ENCODE results near the gene P3H2.

The P3H2 gene

GRCh38 chr3:190058521-190059241 lies 62.0 kb downstream of the P3H2 start:
- in situ Hi-C loops (cut with MboI; ENCODE audit: low sequenced_read_pairs), result no loop called here

- in situ Hi-C loops (cut with MboI; ENCODE audit: low sequenced_read_pairs), result no loop called here
Observed at GRCh38 chr3:190056742-190057141, 64.0 kb downstream of the P3H2 start.

- in situ Hi-C loops (cut with MboI; ENCODE audit: low sequenced_read_pairs), result no loop called here
Observed at GRCh38 chr3:190055773-190056172, 64.9 kb downstream of the P3H2 start.

GRCh38 chr3:190053919-190054672 lies 66.6 kb downstream of the P3H2 start:
- in situ Hi-C loops (cut with MboI; ENCODE audit: low sequenced_read_pairs), result no loop called here

DNA sequence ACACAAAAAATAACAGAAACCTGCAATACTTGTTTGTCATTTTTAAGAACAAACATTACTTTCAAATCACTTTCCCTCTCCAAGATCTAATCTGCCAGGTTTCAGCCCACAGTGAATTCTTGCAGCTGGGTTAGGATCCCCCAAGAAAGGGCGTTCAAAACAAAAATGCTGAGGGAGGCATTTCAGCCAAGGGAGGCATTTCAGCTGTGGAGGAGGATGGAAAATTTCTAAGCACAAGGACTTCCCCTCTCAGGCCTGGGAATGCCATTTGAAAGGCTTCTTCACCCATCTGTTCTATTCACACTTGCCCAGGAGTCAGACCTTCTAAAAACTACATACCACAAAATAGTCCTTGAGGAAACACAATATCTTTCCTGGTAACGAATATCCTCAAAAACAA lies 69.1 kb downstream of the P3H2 start:
- in situ Hi-C loops (cut with MboI; ENCODE audit: low sequenced_read_pairs), result no loop called here

DNA sequence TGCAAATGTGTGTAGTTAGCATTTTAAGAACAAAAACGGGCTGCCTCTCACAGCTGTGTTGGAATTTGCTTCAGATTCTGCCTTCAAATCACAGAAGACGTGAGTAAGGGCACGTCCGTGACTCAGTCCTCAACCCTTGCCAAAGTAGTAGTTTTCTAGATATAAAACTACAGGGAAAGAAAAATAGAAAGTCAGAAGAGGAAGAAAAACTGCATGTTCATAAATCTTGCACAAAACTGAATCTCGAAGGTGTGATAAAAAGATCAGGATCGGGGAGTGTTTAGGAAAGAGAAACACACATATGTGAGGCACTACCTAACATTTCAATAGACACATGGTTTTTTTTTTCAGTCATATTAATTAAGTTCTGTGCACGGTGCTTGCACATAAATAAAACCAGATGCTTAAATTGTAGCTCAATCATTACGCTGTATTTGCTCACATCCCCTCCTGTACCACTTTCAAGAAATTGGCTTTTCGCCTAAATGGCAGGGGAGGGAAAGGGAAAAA lies 71.7 kb downstream of the P3H2 start:
- in situ Hi-C loops (cut with MboI; ENCODE audit: low sequenced_read_pairs), result no loop called here

DNA sequence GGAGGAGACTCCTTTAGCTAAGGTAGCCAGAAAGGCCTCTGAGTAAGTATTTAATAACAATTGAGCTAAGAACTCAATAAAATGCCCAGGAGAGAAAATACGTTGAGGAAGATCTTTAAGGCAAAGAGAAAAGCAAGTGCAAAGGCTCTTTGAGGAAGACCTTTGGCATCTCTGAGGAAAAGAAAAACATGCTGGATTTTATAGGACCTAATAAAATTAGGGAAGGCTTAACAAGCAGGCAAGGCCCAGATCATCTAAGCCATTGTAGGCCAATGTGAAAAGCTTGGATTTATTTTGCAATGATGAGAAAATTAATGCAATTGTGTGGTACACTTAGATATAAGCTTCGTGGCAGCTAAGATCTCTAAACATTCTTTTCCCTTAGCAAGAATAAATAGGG lies 75.7 kb downstream of the P3H2 start:
- in situ Hi-C loops (cut with MboI; ENCODE audit: low sequenced_read_pairs), result no loop called here

- in situ Hi-C loops (cut with MboI; ENCODE audit: low sequenced_read_pairs), result no loop called here
Observed at GRCh38 chr3:190044142-190044541, 76.6 kb downstream of the P3H2 start.

GRCh38 chr3:190043741-190044140 lies 77.0 kb downstream of the P3H2 start:
- in situ Hi-C loops (cut with MboI; ENCODE audit: low sequenced_read_pairs), result no loop called here

DNA sequence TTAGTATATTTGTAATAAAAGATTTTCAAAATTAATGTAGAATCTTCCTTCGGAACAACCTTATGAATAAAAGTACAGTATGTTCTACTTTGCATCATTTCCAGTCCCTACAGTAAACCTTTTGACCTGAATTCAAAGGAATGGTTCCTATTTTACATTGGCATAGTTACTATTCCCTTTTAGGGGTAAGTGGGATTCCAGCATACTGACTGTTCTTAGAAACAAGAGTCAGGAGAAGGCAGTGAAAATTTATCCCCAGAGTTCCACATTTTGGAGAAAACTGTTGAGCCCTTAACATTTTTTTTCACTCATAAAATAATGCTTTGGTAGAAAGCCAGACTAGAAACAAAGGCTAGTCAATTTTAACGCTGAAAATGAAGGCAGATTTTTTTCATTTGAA lies 78.1 kb downstream of the P3H2 start:
- in situ Hi-C loops (cut with MboI; ENCODE audit: low sequenced_read_pairs), result no loop called here

DNA sequence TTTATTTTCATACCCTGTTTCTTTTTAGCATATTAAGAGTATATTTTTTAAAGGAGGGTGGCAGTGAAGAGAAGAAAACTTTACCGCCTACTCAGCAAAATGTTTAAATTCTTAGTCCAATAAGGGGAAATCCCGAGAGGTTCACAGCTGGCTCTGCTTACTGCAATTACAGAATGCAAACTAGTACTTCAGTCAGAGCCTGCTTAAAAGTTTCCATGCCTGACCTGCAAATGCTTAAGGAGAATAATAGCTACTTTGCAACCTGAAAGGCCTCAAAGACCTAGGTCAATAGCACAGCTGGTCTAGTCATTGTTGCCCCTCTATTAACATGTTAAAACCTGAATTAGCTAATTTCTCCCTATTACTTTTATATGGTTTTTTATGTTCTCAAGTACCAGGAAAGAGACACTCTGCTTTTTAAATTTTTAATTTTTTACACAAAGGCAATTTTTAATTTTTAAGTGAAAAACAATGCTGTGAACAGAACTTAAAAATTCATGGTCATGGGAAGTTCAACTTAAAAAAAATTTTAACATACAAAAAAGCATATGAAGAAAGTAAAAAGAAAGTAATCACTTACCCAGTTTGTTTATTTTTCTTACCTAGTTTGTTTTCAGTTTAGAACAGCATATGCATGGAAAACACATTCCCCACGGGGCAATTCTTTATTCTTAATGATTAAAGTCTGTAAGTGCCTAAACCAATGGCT lies 79.2 kb downstream of the P3H2 start:
- in situ Hi-C loops (cut with MboI; ENCODE audit: low sequenced_read_pairs), result no loop called here

DNA sequence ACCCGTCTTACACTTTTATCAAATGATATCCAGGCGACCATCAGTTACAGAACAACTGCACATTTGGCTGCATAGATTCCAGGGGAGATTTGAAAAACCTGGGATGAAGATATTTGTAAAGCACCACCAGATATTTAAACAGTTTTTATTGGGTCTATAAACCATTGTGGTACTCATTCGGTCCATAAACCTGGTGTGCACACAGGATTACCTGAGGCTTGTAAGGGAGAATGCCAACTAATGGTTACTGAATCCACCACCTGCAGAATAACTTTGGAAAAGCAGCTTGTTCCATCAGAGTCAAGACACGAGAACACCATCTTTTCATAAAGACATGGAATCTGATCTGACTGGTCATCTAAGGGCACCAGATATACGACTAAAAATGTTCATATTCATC lies 80.6 kb downstream of the P3H2 start:
- in situ Hi-C loops (cut with MboI; ENCODE audit: low sequenced_read_pairs), result no loop called here

GRCh38 chr3:190038050-190038933 lies 82.4 kb downstream of the P3H2 start:
- in situ Hi-C loops (cut with MboI; ENCODE audit: low sequenced_read_pairs), result no loop called here

DNA sequence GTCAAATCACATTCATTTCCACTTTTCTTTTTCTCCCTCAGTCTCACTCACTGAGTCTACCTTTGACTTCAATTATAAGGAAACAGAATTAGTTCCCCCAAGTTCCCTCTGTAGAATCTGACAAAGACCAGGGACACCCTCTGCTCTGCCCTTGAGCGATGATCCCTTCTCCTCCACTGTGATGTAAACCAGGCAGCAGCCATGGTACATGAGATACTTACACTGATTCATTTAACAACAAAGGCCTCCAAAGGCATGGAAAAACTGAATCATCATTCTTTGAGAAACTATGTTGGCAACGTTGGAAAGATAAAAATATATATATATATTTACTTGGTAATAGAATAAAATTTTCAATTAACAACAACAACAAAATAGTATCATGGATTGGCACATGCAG lies 84.1 kb downstream of the P3H2 start:
- in situ Hi-C loops (cut with MboI; ENCODE audit: low sequenced_read_pairs), result no loop called here

DNA sequence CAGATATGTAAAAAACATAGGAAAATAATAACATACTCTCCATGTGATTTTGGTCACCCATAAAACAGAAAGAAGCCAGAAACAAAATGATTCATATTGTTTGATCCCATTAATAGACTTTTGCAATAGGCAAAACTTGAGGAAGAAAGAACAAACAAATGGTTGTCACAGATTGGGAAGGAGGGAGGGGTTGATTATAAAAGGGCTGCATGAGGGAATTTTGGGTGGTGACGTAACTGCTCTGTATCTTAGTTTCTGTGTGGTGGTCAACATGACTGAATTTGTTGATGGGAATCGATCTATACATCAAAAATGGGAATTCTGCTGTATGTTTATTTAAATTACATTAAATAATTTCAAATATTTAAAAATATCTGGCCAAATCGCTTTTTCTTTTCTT lies 86.3 kb downstream of the P3H2 start:
- in situ Hi-C loops (cut with MboI; ENCODE audit: low sequenced_read_pairs), result no loop called here

GRCh38 chr3:190032923-190033322 lies 87.8 kb downstream of the P3H2 start:
- in situ Hi-C loops (cut with MboI; ENCODE audit: low sequenced_read_pairs), result no loop called here

DNA sequence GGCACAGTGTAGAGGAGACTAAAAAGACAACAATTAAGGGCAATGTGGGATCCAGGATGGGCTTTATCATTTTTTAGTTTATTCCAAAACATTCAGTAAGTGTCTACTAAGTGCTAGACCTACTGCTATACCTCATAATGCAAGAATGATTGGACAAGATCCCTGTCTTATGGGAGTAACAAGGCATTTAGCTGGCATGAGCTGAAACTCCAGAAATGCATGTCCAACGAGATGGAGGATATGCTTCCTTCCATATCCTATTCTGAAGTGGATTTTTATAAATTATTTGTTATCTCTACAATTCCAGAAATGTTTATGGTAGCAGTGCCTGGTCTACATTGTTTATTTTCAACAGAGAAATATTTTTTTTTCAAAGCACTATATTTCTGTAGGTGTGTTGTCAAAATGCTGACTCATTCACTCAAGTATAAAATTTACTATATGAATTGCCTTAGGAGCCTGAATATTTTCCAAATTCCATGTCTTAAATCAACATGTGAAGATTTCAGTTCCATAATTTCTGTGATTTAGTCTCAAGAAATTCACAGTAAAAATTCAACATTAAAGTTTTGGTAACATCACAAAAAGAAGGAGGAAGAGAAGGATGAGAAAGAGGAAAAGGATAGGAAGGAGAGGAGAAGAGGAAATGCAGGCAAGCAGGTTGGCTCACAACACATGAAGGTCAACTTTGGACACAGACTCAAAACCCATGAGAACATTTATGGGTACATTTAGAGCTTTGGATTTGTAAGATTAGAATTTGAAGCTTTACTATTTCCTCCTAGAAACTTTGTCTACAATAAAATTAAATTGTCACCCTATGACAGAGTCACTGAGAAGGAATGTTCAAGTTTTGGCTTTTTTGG lies 88.6 kb downstream of the P3H2 start:
- in situ Hi-C loops (cut with MboI; ENCODE audit: low sequenced_read_pairs), result no loop called here

GRCh38 chr3:190027116-190027515 lies 93.6 kb downstream of the P3H2 start:
- in situ Hi-C loops (cut with MboI; ENCODE audit: low sequenced_read_pairs), result no loop called here

DNA sequence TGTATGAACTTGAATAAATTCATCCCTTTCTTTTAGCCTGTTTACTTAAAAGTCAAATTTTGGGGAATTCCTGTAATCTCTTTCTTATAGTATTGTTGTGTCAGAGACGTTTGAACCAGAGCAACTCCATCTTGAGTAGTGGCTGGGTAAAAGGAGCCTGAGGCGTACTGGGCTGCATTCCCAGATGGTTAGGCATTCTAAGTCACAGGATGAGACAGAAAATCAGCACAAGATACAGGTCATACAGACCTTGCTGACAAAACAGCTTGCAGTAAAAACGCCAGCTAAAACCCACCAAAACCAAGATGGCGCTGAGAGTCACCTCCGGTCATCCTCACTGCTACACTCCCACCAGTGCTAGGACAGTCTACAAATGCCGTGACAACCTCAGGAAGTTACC lies 94.5 kb downstream of the P3H2 start:
- in situ Hi-C loops (cut with MboI; ENCODE audit: low sequenced_read_pairs), result no loop called here

GRCh38 chr3:190024912-190025311 lies 95.8 kb downstream of the P3H2 start:
- in situ Hi-C loops (cut with MboI; ENCODE audit: low sequenced_read_pairs), result no loop called here
